DND-41 (cell line): Measurements from ENCODE around the gene SNAPC2.

Source experiments
- ATAC-seq: fragments of 200-7000 bp; cut with Tn5 transposase; 3 replicates; pipeline ENCODE4 v1.9.1; 2021; ENCODE audit warnings: low read depth; ENCODE audit not compliant: insufficient read depth
- DNase-seq: peaks from one replicate; pipeline ENCODE4 v3.0.0-alpha.2; 2020
- H2AFZ ChIP-seq: 2 replicates; pipeline ENCODE4 v1.6.0; 2012; ENCODE audit warnings: low read depth, low read length
- H3K27ac ChIP-seq: 2 replicates; pipeline ENCODE4 v1.5.1; 2012; ENCODE audit warnings: low read length, inconsistent platforms
- H3K27me3 ChIP-seq: fragments of 200-600 bp; sonication (generic); 2 replicates; pipeline ENCODE4 v1.6.0; 2012; ENCODE audit warnings: low read length, mild to moderate bottlenecking, inconsistent platforms; ENCODE audit not compliant: insufficient read depth, poor library complexity
- H3K36me3 ChIP-seq: 2 replicates; pipeline ENCODE4 v1.5.1; 2012; ENCODE audit warnings: low read length, inconsistent platforms; ENCODE audit not compliant: insufficient read depth
- H3K4me1 ChIP-seq: 2 replicates; pipeline ENCODE4 v1.5.1; 2012; ENCODE audit warnings: mild to moderate bottlenecking, low read length; ENCODE audit not compliant: insufficient read depth
- H3K4me2 ChIP-seq: 2 replicates; pipeline ENCODE4 v1.6.0; 2012; ENCODE audit warnings: mild to moderate bottlenecking, moderate library complexity, low read length, inconsistent platforms; ENCODE audit not compliant: insufficient read depth
- H3K4me3 ChIP-seq, 2 experiments: fragments of 200-600 bp in 1 of 2; shearing (Covaris generic) in 1 of 2; 2 replicates each; pipeline ENCODE4 v1.5.1; 2012 to 2016; ENCODE audit warnings: inconsistent platforms in 2 of 2, low read length in 2 of 2, mild to moderate bottlenecking in 2 of 2, low read depth in 1 of 2, moderate library complexity in 1 of 2
- H3K79me2 ChIP-seq: 2 replicates; pipeline ENCODE4 v1.6.0; 2012; ENCODE audit warnings: low read length, inconsistent platforms; ENCODE audit not compliant: insufficient read depth
- H3K9ac ChIP-seq: 2 replicates; pipeline ENCODE4 v1.6.0; 2012; ENCODE audit warnings: low read depth, mild to moderate bottlenecking, inconsistent platforms, low read length, moderate library complexity
- H3K9me3 ChIP-seq: 2 replicates; pipeline ENCODE4 v1.5.1; 2012; ENCODE audit warnings: low read length, moderate library complexity, mild to moderate bottlenecking, inconsistent platforms; ENCODE audit not compliant: insufficient read depth, severe bottlenecking
- H4K20me1 ChIP-seq: 2 replicates; pipeline ENCODE4 v1.6.0; 2012; ENCODE audit warnings: low read length; ENCODE audit not compliant: insufficient read depth
- EZH2 ChIP-seq: IDR thresholded peaks from 3 replicates; pipeline ENCODE4 v1.6.1; 2012; ENCODE audit warnings: borderline replicate concordance, low read depth, mild to moderate bottlenecking, moderate library complexity, low read length, inconsistent platforms; ENCODE audit not compliant: severe bottlenecking
- TF ChIP-seq, protein P1 (sequence below): IDR thresholded peaks from 2 replicates; pipeline ENCODE4 v1.5.1; 2012; ENCODE audit warnings: borderline replicate concordance, low read length, moderate library complexity, mild to moderate bottlenecking; ENCODE audit not compliant: poor library complexity, severe bottlenecking; ENCODE audit errors: extremely low read depth

The SNAPC2 gene

GRCh38 chr19:7905268-7905667, 14.9 kb upstream of the SNAPC2 start:
- no peak for DNase-seq
- peak overlapping the region; percentile 86; the same call in 1 of the 2 replicates for H3K27ac ChIP-seq
- no peak for ATAC-seq
- peaks cover 48% of the 10 kb centered on the region for H3K36me3 ChIP-seq
- no peaks in the 10 kb centered on the region for H3K9me3 ChIP-seq
- H2AFZ ChIP-seq: no peak overlapping the region
- peak overlapping the region in 1 of 2 experiments; percentile 84; a peak in 2 of 4 replicates for H3K4me3 ChIP-seq
- H3K9ac ChIP-seq: peak overlapping the region; percentile 62
- peaks cover 55% of the 10 kb centered on the region for H4K20me1 ChIP-seq
- H3K4me1 ChIP-seq: peaks cover 33% of the 10 kb centered on the region
- TF ChIP-seq, protein P1, sequence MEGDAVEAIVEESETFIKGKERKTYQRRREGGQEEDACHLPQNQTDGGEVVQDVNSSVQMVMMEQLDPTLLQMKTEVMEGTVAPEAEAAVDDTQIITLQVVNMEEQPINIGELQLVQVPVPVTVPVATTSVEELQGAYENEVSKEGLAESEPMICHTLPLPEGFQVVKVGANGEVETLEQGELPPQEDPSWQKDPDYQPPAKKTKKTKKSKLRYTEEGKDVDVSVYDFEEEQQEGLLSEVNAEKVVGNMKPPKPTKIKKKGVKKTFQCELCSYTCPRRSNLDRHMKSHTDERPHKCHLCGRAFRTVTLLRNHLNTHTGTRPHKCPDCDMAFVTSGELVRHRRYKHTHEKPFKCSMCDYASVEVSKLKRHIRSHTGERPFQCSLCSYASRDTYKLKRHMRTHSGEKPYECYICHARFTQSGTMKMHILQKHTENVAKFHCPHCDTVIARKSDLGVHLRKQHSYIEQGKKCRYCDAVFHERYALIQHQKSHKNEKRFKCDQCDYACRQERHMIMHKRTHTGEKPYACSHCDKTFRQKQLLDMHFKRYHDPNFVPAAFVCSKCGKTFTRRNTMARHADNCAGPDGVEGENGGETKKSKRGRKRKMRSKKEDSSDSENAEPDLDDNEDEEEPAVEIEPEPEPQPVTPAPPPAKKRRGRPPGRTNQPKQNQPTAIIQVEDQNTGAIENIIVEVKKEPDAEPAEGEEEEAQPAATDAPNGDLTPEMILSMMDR: no peak
- TF ChIP-seq EZH2: no peak
- peaks cover 64% of the 10 kb centered on the region for H3K79me2 ChIP-seq
- H3K27me3 ChIP-seq: no peaks in the 10 kb centered on the region
- H3K4me2 ChIP-seq: peak overlapping the region; percentile 93

- H3K79me2 ChIP-seq: peaks cover 64% of the 10 kb centered on the region
These were observed 14.3 kb upstream of the SNAPC2 start for GRCh38 chr19:7905859-7906258.

DNA sequence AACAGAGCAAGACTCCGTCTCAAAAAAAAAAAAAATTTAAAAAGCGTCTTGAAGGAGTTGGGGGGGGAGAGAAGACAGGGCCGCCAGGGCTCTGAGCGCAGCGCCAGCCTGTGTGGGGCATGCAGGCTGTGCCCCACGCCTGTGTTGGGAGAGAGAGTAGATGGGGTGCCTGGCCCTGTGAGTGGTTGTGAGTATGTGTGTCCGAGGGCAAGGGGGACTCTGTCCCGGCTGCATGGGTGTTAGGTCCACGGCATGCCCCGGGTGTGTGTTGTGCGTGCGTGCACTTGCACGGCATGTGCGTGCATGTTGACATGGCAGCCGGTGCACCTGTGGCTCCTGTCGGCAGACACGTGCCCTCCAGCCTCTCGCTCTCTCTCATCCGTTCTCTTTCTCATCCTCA, 13.0 kb upstream of the SNAPC2 start:
- Histone ChIP-seq H4K20me1 (peaks cover 68% of the 10 kb centered on the region), H3K9ac (no peak overlapping the region), H2AFZ (no peak overlapping the region), H3K9me3 (no peaks in the 10 kb centered on the region), H3K4me3 (no peak overlapping the region), H3K79me2 (peaks cover 64% of the 10 kb centered on the region), H3K4me1 (peaks cover 33% of the 10 kb centered on the region), H3K27me3 (no peaks in the 10 kb centered on the region), H3K27ac (no peak overlapping the region), H3K4me2 (peak overlapping the region; percentile 34; the same call in 1 of the 2 replicates), H3K36me3 (peaks cover 66% of the 10 kb centered on the region)
- DNase-seq (no peak), ATAC-seq (no peak)
- TF ChIP-seq, protein P1: no peak

More at GRCh38 chr19:7905859-7906258, 14.3 kb upstream of the SNAPC2 start:
- no peak overlapping the region for H3K27ac ChIP-seq
- peaks cover 54% of the 10 kb centered on the region for H3K36me3 ChIP-seq
- no peak for DNase-seq
- peaks cover 59% of the 10 kb centered on the region for H4K20me1 ChIP-seq
- ATAC-seq: no peak
- peak overlapping the region in 1 of 2 experiments; percentile 84; a peak in 1 of 4 replicates for H3K4me3 ChIP-seq
- H3K4me1 ChIP-seq: peaks cover 33% of the 10 kb centered on the region
- no peaks in the 10 kb centered on the region for H3K9me3 ChIP-seq
- TF ChIP-seq EZH2: no peak
- TF ChIP-seq, protein P1: no peak
- peak overlapping the region; percentile 62; the same call in 1 of the 2 replicates for H3K9ac ChIP-seq
- no peaks in the 10 kb centered on the region for H3K27me3 ChIP-seq
- no peak overlapping the region for H2AFZ ChIP-seq
- peak overlapping the region; percentile 93; the same call in 1 of the 2 replicates for H3K4me2 ChIP-seq

DNA sequence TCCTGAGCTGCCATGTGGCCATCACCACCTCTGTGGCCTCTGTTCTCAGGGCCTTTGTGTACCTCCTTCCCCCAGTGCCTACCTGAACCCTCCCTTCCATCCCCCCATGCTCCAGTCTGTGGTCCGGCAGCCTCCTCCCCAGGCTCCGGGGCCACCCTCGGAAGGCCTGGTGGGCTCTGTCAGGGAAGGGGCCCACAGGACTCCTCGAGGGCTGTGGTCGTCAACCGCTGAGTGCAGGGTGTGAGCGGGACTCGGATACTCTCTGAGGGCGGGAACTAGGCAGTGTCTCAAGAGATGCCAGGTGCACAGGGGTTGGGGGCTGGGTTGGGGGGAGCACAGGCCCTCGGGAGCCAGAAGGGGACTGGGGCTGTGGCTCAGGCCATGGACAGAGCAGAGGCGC, 12.6 kb upstream of the SNAPC2 start:
- Histone ChIP-seq H3K79me2 (peaks cover 63% of the 10 kb centered on the region), H3K9me3 (no peaks in the 10 kb centered on the region), H3K9ac (no peak overlapping the region), H4K20me1 (peaks cover 70% of the 10 kb centered on the region), H3K27ac (no peak overlapping the region), H3K27me3 (no peaks in the 10 kb centered on the region), H3K4me2 (peak overlapping the region; percentile 34; the same call in 1 of the 2 replicates), H3K36me3 (peaks cover 69% of the 10 kb centered on the region), H3K4me3 (no peak overlapping the region), H3K4me1 (peaks cover 30% of the 10 kb centered on the region), H2AFZ (no peak overlapping the region)
- no peak for TF ChIP-seq EZH2
- TF ChIP-seq, protein P1: no peak
- DNase-seq (no peak), ATAC-seq (no peak)
